ENCODE measurements around the gene LRRC15. TPM values are rescaled to one million over a fixed set of nuclear protein-coding genes. Genes with fewer than 3 reads are reported as not detected.

The LRRC15 gene
- total RNA-seq, 1 donor from 2014 or later = not detected

DNA sequence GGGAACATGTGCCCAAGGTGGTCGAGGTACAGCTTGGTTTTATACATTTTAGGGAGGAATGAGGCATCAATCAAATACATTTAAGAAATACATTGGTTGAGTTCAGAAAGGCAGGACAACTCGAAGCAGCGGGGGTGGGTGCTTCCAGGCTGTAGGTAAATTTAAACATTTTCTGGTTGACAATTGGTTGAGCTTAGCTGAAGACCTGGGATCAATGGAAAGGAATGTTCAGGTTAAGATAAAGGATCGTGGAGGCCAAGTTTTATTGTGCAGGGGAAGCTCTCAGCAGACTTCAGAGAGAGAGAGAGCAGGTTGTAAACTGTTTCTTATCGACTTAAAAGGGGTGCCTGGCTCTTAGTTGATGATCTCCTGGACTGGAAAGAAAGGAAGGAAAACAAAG lies 29.7 kb downstream of the LRRC15 start:
- Histone ChIP-seq H3K27me3 (no peaks in the 10 kb centered on the region), H3K4me1 (no peaks in the 10 kb centered on the region), H3K36me3 (no peaks in the 10 kb centered on the region), H3K4me3 (no peak overlapping the region), H3K9me3 (no peaks in the 10 kb centered on the region), H3K27ac (no peak overlapping the region)
- no peak for TF ChIP-seq POLR2A (IDR thresholded peaks at IDR 0.05)
- TF ChIP-seq POLR2AphosphoS5 (IDR thresholded peaks at IDR 0.05; ENCODE audit: insufficient read depth in 1 of 2, low read depth in 1 of 2) = no peak
- TF ChIP-seq, protein P1, sequence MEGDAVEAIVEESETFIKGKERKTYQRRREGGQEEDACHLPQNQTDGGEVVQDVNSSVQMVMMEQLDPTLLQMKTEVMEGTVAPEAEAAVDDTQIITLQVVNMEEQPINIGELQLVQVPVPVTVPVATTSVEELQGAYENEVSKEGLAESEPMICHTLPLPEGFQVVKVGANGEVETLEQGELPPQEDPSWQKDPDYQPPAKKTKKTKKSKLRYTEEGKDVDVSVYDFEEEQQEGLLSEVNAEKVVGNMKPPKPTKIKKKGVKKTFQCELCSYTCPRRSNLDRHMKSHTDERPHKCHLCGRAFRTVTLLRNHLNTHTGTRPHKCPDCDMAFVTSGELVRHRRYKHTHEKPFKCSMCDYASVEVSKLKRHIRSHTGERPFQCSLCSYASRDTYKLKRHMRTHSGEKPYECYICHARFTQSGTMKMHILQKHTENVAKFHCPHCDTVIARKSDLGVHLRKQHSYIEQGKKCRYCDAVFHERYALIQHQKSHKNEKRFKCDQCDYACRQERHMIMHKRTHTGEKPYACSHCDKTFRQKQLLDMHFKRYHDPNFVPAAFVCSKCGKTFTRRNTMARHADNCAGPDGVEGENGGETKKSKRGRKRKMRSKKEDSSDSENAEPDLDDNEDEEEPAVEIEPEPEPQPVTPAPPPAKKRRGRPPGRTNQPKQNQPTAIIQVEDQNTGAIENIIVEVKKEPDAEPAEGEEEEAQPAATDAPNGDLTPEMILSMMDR (IDR thresholded peaks at IDR 0.05) = no peak
- no peak for DNase-seq (ENCODE audit: extremely low spot score in 2 of 2)
- intact Hi-C loops (cut with DNase I) = no loop called here

DNA sequence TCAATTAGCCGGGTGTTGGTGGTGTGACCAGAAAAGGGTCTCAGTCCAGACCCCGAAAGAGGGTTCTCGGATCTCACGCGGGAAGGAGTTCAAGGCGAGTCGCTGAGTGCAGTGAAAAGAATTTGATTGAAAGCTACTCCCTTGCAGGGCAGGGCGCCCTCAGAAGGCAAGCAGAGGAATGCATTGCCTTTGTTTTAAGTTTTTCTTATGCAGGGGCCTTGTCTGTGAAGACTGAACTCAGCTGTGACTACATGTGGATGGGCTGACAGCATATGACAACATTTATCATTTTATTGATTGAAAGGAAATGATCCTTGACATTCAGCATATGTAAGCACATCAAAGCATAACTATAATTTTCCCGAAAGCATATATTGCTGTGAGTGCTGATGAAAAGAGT lies 30.2 kb downstream of the LRRC15 start:
- DNase-seq (ENCODE audit: extremely low spot score in 2 of 2) = no peak
- Histone ChIP-seq H3K36me3 (no peaks in the 10 kb centered on the region), H3K9me3 (no peaks in the 10 kb centered on the region), H3K4me3 (no peak overlapping the region), H3K4me1 (no peaks in the 10 kb centered on the region), H3K27ac (no peak overlapping the region), H3K27me3 (no peaks in the 10 kb centered on the region)
- intact Hi-C loops (cut with DNase I) = no loop called here
- TF ChIP-seq POLR2AphosphoS5 (IDR thresholded peaks at IDR 0.05; ENCODE audit: insufficient read depth in 1 of 2, low read depth in 1 of 2) (no peak), POLR2A (IDR thresholded peaks at IDR 0.05) (no peak)

DNA sequence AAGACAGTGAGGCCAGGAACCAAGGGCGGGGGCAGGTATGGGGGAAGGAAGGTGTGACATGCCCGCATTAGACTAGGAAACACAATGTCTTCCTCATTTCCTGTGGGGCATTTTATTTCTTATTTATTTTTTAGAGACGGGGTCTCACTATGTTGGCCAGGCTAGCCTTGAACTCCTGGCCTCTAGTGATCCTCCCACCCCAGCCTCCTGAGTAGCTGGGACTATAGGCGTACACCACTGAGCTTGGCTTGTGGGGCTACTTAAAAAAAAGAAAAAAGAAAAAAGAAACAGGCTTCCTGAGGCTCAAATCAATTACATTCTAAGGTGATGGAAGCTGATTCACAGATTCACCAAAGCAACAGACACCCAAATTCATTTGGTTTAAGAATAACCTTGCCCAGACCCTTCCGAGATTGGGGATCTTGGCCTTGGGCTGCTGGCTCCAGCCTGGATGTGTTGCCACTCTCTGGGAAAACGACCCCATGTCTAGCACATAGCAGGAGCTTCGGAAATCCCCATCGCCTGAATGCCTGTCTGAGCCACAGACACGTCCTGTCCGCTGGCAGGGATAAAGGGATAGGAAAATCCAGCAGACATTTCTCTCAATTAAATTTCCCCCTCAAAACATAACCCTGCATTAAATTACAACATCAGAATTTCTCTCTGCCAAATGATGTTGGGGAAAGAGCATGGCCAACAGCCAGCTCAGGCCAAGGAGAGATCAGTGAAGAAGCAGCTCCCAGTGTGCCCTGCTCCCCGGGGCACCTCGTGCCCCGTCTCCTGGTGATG lies 31.4 kb downstream of the LRRC15 start:
- Histone ChIP-seq H3K4me3 (no peak overlapping the region), H3K27me3 (no peaks in the 10 kb centered on the region), H3K27ac (no peak overlapping the region), H3K36me3 (no peaks in the 10 kb centered on the region), H3K9me3 (no peaks in the 10 kb centered on the region), H3K4me1 (peaks cover 5% of the 10 kb centered on the region)
- TF ChIP-seq POLR2AphosphoS5 (IDR thresholded peaks at IDR 0.05; ENCODE audit: insufficient read depth in 1 of 2, low read depth in 1 of 2) (no peak), POLR2A (IDR thresholded peaks at IDR 0.05) (no peak)
- TF ChIP-seq, protein P1 (IDR thresholded peaks at IDR 0.05) = no peak
- DNase-seq (ENCODE audit: extremely low spot score in 2 of 2) = no peak
- intact Hi-C loops (cut with DNase I) = no loop called here

DNA sequence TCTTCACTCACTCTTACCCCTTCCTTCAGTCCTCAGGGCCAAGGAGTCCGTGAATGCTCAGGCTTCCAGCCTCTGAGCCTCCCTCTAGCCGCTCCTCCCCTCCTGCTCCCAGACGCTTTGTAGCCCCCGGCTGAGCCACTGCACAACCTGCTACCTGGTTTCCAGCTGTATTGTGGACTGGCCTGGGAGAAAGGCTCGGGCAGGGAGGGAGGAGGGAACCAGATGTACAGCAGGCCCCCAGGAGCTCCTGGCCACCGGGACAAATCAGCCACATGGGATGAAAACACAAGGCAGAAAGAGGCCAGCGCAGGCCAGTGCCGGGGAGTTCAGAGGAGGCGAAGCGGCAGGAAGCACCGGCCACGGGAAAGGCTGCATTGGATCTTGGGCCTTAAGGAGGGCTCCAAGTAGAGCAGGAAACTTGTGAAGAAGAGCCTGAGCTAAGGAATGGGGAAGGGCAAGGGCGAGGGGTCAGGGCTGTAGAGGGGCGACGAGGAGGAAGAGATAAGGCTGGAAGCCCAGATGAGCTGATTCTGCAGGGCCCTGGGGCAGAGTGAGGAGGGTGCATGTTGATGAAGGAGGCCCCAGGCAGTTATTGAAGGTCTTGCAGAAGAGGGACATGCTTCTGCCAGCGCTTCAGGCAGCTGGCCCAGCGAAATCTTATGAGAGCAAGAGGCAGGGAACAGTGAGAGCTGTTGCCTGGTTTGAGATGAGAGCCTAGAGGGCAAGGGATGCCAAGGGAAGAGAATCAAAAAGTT lies 32.8 kb downstream of the LRRC15 start:
- H3K9me3 ChIP-seq = no peaks in the 10 kb centered on the region
- H3K4me3 ChIP-seq = no peak overlapping the region
- DNase-seq (ENCODE audit: extremely low spot score in 2 of 2) = no peak
- TF ChIP-seq POLR2A (IDR thresholded peaks at IDR 0.05) (no peak), POLR2AphosphoS5 (IDR thresholded peaks at IDR 0.05; ENCODE audit: insufficient read depth in 1 of 2, low read depth in 1 of 2) (no peak)
- TF ChIP-seq, protein P1 (IDR thresholded peaks at IDR 0.05) = no peak
- H3K4me1 ChIP-seq = peaks cover 10% of the 10 kb centered on the region
- intact Hi-C loops (cut with DNase I) = no loop called here
- no peaks in the 10 kb centered on the region for H3K36me3 ChIP-seq
- H3K27ac ChIP-seq = no peak overlapping the region
- no peaks in the 10 kb centered on the region for H3K27me3 ChIP-seq

DNA sequence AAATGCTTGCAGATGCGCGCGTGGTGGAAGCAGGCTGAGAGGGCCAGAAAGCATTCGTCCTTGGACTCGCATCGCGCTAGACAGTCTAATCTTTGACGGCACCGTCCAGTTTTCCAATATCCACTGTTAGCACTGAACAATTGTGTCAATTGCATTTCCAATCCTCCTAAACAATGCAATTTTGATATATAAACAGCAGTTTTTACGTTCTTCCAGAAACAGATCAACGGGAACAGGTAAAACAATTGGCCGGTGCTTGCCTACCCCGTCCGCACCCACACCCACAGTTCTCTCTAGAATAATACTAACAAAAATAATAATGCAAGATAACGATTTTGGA lies 35.6 kb downstream of the LRRC15 start:
- DNase-seq (ENCODE audit: extremely low spot score in 2 of 2) = no peak
- H3K27me3 ChIP-seq = no peaks in the 10 kb centered on the region
- H3K9me3 ChIP-seq = no peaks in the 10 kb centered on the region
- TF ChIP-seq, protein P1 (IDR thresholded peaks at IDR 0.05) = no peak
- TF ChIP-seq POLR2AphosphoS5 (IDR thresholded peaks at IDR 0.05; ENCODE audit: insufficient read depth in 1 of 2, low read depth in 1 of 2) (no peak), POLR2A (IDR thresholded peaks at IDR 0.05) (no peak)
- peaks cover 10% of the 10 kb centered on the region for H3K4me1 ChIP-seq
- no peaks in the 10 kb centered on the region for H3K36me3 ChIP-seq
- intact Hi-C loops (cut with DNase I) = loop anchor here (5.0 kb wide), 1 partner anchor 73 kb away; no protein-coding TSS in a partner anchor
- no peak overlapping the region for H3K27ac ChIP-seq
- H3K4me3 ChIP-seq = peak overlapping the region in 1 of 2 donors; percentile 52

Data from vagina (tissue), 2 donors.